C4-2B (cell line): Measurements from ENCODE around the gene OR5AC2.

ENCODE experiments used
- H3K27ac ChIP-seq: fragments of 450-650 bp; 2 replicates; pipeline ENCODE4 v1.5.1; 2017
- CTCF ChIP-seq: fragments of 450-650 bp; conservative IDR thresholded peaks from 2 replicates; pipeline ENCODE4 v1.5.1; 2017; ENCODE audit warnings: mild to moderate bottlenecking
- ZFX ChIP-seq: fragments of 450-650 bp; IDR thresholded peaks from 2 replicates; pipeline ENCODE4 v1.6.1; 2017

The OR5AC2 gene

DNA sequence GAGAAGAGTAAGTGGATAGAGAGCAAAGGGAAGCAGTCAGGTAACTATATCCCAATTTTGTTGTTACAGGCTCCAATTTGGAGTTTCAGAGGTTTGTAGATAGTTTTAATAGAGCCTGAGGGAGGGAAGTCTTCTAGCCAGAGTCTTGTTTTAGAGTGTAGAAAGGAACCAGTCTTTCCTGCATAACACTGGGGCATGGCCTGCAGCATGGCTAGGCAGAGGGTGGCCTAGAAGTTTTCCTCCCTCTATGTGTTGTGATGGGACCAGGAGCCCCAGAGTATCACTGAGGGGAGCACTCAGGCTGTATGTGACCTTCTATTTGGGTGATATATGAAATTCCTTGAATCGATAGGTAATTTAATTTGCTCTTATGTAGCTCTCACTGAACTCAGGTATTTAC is 29.3 kb upstream of the OR5AC2 start:
- H3K27ac ChIP-seq: no peak overlapping the region

GRCh38 chr3:98058244-98058960 is 28.6 kb upstream of the OR5AC2 start:
- TF ChIP-seq ZFX: no peak

More for the DNA sequence above, 29.3 kb upstream of the OR5AC2 start:
- no peak for TF ChIP-seq CTCF
- no peak for TF ChIP-seq ZFX

DNA sequence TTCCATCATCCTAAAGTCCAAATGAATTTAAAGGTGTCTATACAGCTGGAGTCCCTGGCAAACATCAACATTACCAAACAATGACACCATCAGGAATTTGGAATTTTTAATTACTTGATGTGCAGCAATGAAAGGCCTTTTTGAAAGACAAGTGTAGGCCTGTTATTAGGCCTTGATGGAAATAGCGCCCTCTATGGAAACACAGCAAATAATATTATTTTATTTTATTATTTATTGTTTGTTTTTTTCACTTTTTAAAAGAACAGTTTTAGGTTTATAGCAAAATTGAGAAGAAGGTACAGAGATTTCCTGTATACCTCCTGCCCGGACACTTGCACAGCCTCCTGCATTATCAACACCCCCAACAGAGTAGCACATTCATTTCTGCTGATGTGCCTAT is 18.1 kb upstream of the OR5AC2 start:
- no peak overlapping the region for H3K27ac ChIP-seq
- peak; percentile 27 for TF ChIP-seq CTCF
- TF ChIP-seq ZFX: no peak

More at GRCh38 chr3:98058244-98058960, 28.6 kb upstream of the OR5AC2 start:
- H3K27ac ChIP-seq: no peak overlapping the region

DNA sequence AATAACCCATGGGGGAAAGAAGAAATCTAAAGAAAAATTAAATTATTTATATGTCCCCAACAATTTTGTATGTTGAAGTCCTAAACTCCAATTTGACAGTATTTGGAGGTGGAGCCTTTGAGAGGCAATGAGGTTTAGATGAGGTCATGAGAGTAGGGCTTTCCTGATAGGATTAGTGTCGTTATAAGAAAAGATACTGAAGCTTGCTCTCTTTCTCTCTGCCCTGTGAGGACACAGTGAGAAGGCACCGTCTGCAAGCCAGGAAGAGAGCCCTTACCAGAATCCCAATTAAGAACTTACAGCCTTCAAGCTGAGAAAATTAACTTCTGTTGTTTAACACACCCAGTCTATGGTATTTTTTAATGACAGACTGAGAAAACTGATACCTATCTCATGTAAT is 16.1 kb upstream of the OR5AC2 start:
- no peak for TF ChIP-seq CTCF
- no peak for TF ChIP-seq ZFX
- no peak overlapping the region for H3K27ac ChIP-seq

DNA sequence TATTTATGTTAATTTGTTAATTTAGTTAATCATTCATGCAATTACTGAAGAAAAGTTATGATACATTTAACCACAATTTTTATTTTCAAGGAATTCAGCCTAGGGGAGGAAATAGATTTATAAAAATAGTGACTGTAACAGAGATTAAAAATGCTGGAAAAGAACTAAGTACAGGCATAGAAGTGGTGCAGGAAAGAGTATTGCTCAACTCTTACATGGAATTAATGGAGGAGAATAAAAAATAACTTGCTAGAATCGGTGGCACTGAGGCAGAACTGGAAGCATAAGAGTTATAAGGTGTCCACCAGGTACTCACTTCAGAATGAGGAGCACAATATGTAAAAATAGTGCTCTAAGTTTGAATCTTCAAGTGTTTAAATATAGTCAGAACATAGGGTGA is 13.5 kb upstream of the OR5AC2 start:
- no peak overlapping the region for H3K27ac ChIP-seq
- TF ChIP-seq ZFX: no peak
- TF ChIP-seq CTCF: no peak

DNA sequence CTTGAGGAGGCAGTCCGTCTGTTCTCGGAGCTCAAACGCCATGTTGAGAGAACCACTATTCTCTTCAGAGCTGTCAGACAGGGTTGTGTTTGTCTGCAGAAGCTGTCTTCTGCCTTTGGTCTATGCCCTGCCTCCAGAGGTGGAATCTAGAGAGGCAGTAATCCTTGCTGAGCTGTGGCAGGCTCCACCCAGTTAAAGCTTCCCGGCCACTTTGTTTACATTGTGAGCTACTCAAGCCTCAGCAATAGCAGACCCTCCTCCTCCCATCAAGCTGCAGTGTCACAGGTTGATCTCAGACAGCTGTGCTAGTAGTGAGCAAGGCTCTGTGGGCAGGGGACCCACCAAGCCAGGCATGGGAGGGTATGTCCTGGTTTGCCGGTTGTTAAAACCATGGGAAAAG is 8.9 kb downstream of the OR5AC2 start:
- no peak overlapping the region for H3K27ac ChIP-seq
- no peak for TF ChIP-seq CTCF
- no peak for TF ChIP-seq ZFX

DNA sequence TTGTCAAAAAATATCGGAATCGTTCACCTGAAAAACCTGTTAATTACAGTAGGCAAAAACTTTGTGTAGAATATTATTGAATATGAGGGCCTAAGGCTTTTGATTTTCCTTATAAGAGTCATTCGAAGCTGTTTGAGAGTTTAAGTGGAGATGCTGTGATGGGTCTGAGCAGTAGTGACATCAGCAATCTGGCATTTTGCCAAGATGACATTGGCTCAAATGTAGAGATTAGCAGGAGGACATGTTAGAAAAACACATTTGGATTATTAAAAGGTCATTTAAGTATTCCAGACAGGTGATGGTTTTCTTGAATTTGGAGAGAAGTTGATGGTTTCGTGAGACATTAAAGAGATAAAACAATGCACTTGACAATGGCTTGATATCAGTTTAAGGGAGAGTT is 12.9 kb downstream of the OR5AC2 start:
- TF ChIP-seq ZFX (no peak), CTCF (no peak)
- no peak overlapping the region for H3K27ac ChIP-seq

DNA sequence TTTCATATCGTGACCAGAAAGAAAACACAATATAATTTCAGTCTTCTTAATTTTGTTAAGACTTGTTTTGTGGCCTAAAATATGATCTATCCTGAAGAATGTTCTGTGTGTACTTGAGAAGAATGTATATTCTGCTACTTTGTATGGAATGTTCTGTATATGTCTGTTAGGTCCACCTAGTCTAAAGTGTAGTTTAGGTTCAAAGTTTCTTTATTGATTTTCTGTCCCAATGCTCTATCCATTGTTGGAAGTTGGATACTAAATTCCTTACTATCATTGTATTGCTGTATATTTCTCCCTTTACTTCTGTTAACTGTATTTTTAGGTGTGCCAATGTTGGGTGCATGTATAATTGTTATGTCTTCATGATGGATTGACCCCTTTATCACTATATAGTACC is 21.2 kb downstream of the OR5AC2 start:
- TF ChIP-seq ZFX (no peak), CTCF (no peak)

More for the DNA sequence above, 21.2 kb downstream of the OR5AC2 start:
- no peak overlapping the region for H3K27ac ChIP-seq
